Activated CD8-positive, alpha-beta T cell treated with anti-CD3 and anti-CD28 coated beads for 36 hours (primary cell): ENCODE data around the gene ARL6IP4. TPM values are rescaled to one million over a fixed set of nuclear protein-coding genes. Genes with fewer than 3 reads are reported as not detected.

Experiments used
- ATAC-seq: fragments of 200-7000 bp; cut with Tn5 transposase; one replicate; pipeline ENCODE4 v1.10.0; 2021; ENCODE audit warnings: mild to moderate bottlenecking, moderate library complexity
- CTCF ChIA-PET: fragments of 350-600 bp; sonication (Branson Sonifier 250); formaldehyde crosslinking; loops from one replicate; lab custom pipeline; 2021; ENCODE audit warnings: antibody characterized with exemption; lab: Charles Lee
- POLR2A ChIA-PET: fragments of 350-600 bp; sonication (Branson Sonifier 250); formaldehyde crosslinking; loops from one replicate; lab custom pipeline; 2021; ENCODE audit warnings: antibody characterized with exemption; lab: Charles Lee
- DNase-seq: peaks from one replicate; pipeline ENCODE4 v3.0.0-alpha.2; 2020
- H3K27ac Mint-ChIP-seq: one replicate; pipeline ENCODE4 v1.8.0; 2021; ENCODE audit warnings: mild to moderate bottlenecking, mixed read lengths
- H3K27me3 Mint-ChIP-seq: one replicate; pipeline ENCODE4 v1.8.0; 2021; ENCODE audit warnings: mixed read lengths
- H3K36me3 Mint-ChIP-seq: one replicate; pipeline ENCODE4 v1.8.0; 2021; ENCODE audit warnings: low read depth, mixed read lengths
- H3K4me1 Mint-ChIP-seq: one replicate; pipeline ENCODE4 v1.8.0; 2021; ENCODE audit warnings: low read depth, mixed read lengths
- H3K4me3 Mint-ChIP-seq: one replicate; pipeline ENCODE4 v1.8.0; 2021; ENCODE audit warnings: mild to moderate bottlenecking, moderate library complexity, mixed read lengths
- H3K9me3 Mint-ChIP-seq: one replicate; pipeline ENCODE4 v1.8.0; 2021; ENCODE audit warnings: mixed read lengths
- intact Hi-C: fragments of 100-400 bp; cut with micrococcal nuclease; formaldehyde crosslinking; loops from one replicate; pipeline ENCODE4 v1.10.0; 2022
- total RNA-seq, 2 experiments: library from RNA; stranded (reverse); gene quantifications; one replicate each; pipeline ENCODE4 v1.2.3, GENCODE V29; 2021
- TF ChIP-seq, protein P1 (sequence below): fragments of 200-600 bp; IDR thresholded peaks from one replicate; pipeline ENCODE4 v1.8.0; 2022; ENCODE audit warnings: antibody characterized with exemption, mild to moderate bottlenecking

ARL6IP4 gene
- total RNA-seq, 2 experiments from 2014 or later = 174 to 180 TPM

- H3K27ac Mint-ChIP-seq = peak overlapping the region; percentile 100
- no peaks in the 10 kb centered on the region for H3K9me3 Mint-ChIP-seq
- intact Hi-C loops = loop anchor here (10.0 kb wide), 2 partner anchors 180 to 260 kb away; partner anchors contain the start of genes MPHOSPH9, MTRFR and PITPNM2
- peak; percentile 85 for ATAC-seq
- no peaks in the 10 kb centered on the region for H3K36me3 Mint-ChIP-seq
- TF ChIP-seq, protein P1, sequence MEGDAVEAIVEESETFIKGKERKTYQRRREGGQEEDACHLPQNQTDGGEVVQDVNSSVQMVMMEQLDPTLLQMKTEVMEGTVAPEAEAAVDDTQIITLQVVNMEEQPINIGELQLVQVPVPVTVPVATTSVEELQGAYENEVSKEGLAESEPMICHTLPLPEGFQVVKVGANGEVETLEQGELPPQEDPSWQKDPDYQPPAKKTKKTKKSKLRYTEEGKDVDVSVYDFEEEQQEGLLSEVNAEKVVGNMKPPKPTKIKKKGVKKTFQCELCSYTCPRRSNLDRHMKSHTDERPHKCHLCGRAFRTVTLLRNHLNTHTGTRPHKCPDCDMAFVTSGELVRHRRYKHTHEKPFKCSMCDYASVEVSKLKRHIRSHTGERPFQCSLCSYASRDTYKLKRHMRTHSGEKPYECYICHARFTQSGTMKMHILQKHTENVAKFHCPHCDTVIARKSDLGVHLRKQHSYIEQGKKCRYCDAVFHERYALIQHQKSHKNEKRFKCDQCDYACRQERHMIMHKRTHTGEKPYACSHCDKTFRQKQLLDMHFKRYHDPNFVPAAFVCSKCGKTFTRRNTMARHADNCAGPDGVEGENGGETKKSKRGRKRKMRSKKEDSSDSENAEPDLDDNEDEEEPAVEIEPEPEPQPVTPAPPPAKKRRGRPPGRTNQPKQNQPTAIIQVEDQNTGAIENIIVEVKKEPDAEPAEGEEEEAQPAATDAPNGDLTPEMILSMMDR = no peak
- H3K27me3 Mint-ChIP-seq = no peaks in the 10 kb centered on the region
- peak overlapping the region; percentile 95 for H3K4me3 Mint-ChIP-seq
- peak; percentile 99 for DNase-seq
- CTCF ChIA-PET = interaction anchor here (0.8 to 2.0 kb wide), 5 partner anchors 23 to 264 kb away, joined by 3 to 12 read pairs (median 3); no protein-coding TSS in a partner anchor
- peaks cover 26% of the 10 kb centered on the region for H3K4me1 Mint-ChIP-seq
- POLR2A ChIA-PET = interaction anchor here (0.7 to 2.9 kb wide), 17 partner anchors 8 to 264 kb away, joined by 3 to 12 read pairs (median 3); partner anchors contain the start of genes ABCB9 and VPS37B
Observed at GRCh38 chr12:122974274-122974891, 6.1 kb upstream of the ARL6IP4 start.

DNA sequence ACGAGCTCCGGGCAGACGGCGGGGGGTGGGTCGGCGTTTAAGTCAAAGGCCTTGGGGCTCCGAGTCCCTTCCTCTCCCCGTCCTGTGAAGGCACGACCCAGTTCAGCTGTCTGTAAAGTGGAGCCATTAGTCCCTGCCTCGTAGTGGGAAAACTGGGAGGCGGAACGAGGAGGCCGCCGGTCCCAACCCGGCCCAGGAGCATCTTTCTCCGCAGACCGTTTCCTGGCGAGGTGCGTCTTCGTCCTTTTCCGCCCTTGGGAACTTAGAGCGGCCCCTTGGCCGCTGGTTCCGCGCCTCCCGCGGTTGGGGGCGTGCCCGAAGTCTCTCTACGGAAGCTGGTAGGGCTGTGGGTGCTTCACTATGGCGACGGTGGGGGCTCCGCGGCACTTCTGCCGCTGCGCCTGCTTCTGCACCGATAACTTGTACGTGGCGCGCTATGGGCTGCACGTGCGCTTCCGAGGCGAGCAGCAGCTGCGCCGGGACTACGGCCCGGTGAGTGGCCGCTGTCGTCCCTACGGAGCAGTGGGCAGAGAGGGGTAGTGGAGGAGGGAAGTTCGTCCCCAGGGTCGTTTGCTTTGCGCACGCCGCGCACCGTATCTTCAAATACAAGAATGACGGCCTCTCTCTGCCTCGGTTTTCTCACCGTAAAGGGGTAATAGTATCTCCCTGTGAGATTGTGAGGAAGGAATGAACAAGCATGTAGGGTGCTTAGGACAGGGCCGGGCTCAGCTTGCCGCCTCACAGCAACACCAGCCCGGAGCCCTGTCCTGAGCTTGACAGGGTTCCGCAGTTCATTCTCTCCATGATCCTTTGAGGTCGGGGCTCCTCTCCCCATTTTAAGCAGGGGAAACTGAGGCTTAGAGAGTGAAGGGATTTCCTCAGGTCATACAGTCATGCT, 5.3 kb upstream of the ARL6IP4 start, which contains the start of gene OGFOD2:
Gene OGFOD2 (plus strand): TSS at position 353 of the 898 bp plus-strand sequence. CDS start 8 bp downstream, at position 361.
- H3K36me3 Mint-ChIP-seq = peaks cover 4% of the 10 kb centered on the region
- ATAC-seq (peak; percentile 83), DNase-seq (peak; percentile 95)
- H3K9me3 Mint-ChIP-seq = no peaks in the 10 kb centered on the region
- ChIA-PET POLR2A (interaction anchor here (0.6 to 2.9 kb wide), 23 partner anchors 8 to 983 kb away, joined by 3 to 12 read pairs (median 3); partner anchors contain the start of genes ABCB9, MPHOSPH9, MTRFR and PITPNM2), CTCF (interaction anchor here (0.9 to 2.0 kb wide), 8 partner anchors 9 to 263 kb away, joined by 3 to 12 read pairs (median 3); partner anchors contain the start of gene ABCB9)
- intact Hi-C loops = loop anchor here (10.0 kb wide), 2 partner anchors 180 to 260 kb away; partner anchors contain the start of genes MPHOSPH9, MTRFR and PITPNM2
- peaks cover 32% of the 10 kb centered on the region for H3K4me1 Mint-ChIP-seq
- H3K27ac Mint-ChIP-seq = peak within 1 kb of the TSS; percentile 100
- H3K27me3 Mint-ChIP-seq = no peaks in the 10 kb centered on the region
- TF ChIP-seq, protein P1 = no peak
- H3K4me3 Mint-ChIP-seq = peak within 1 kb of the TSS; percentile 95

GRCh38 chr12:122975790-122976647, 4.5 kb upstream of the ARL6IP4 start:
- H3K27me3 Mint-ChIP-seq = no peaks in the 10 kb centered on the region
- H3K36me3 Mint-ChIP-seq = peaks cover 5% of the 10 kb centered on the region
- ATAC-seq = no peak
- peak overlapping the region; percentile 95 for H3K4me3 Mint-ChIP-seq
- peaks cover 32% of the 10 kb centered on the region for H3K4me1 Mint-ChIP-seq
- TF ChIP-seq, protein P1 = no peak
- H3K27ac Mint-ChIP-seq = peak overlapping the region; percentile 100
- ChIA-PET POLR2A (interaction anchor here (0.6 to 2.9 kb wide), 15 partner anchors 9 to 984 kb away, joined by 3 to 12 read pairs (median 4); partner anchors contain the start of genes ABCB9, MPHOSPH9, MTRFR and PITPNM2), CTCF (interaction anchor here (0.9 to 2.0 kb wide), 6 partner anchors 10 to 262 kb away, joined by 3 to 12 read pairs (median 4); partner anchors contain the start of gene ABCB9)
- intact Hi-C loops = loop anchor here (10.0 kb wide), 2 partner anchors 179 to 259 kb away; partner anchors contain the start of genes MPHOSPH9, MTRFR and PITPNM2
- H3K9me3 Mint-ChIP-seq = no peaks in the 10 kb centered on the region
- no peak for DNase-seq

- TF ChIP-seq, protein P1 = no peak
- CTCF ChIA-PET = interaction anchor here (1.1 to 2.0 kb wide), 6 partner anchors 10 to 261 kb away, joined by 3 to 12 read pairs (median 4); partner anchors contain the start of gene ABCB9
Observed at GRCh38 chr12:122976648-122976975, 3.9 kb upstream of the ARL6IP4 start.

More at GRCh38 chr12:122976648-122976975, 3.9 kb upstream of the ARL6IP4 start:
- Mint-ChIP-seq H3K27me3 (no peaks in the 10 kb centered on the region), H3K4me3 (peak overlapping the region; percentile 95), H3K36me3 (peaks cover 9% of the 10 kb centered on the region), H3K27ac (no peak overlapping the region), H3K4me1 (peaks cover 33% of the 10 kb centered on the region), H3K9me3 (no peaks in the 10 kb centered on the region)
- no peak for DNase-seq
- intact Hi-C loops = loop anchor here (10.0 kb wide), 2 partner anchors 178 to 258 kb away; partner anchors contain the start of genes MPHOSPH9, MTRFR and PITPNM2
- no peak for ATAC-seq
- POLR2A ChIA-PET = interaction anchor here (2.1 to 2.9 kb wide), 2 partner anchors 10 to 256 kb away, joined by 10 to 12 read pairs; partner anchors contain the start of genes ABCB9, MPHOSPH9 and MTRFR
